Activated CD4-positive, alpha-beta T cell treated with anti-CD3 and anti-CD28 coated beads, Interleukin-2, Interleukin-4, amounts not matched to agents 100 ng/mL and 50 ng/mL, durations not matched to agents 16 hours and 8 hours (primary cell): Measurements from ENCODE around the gene ZNF684.
"Not testable (repeated sequence)": the region's sequence is repeated elsewhere in the genome, so short reads cannot be mapped to it uniquely, and the experiment has no call there.

Experiments
- DNase-seq: peaks from one replicate; pipeline ENCODE4 v3.0.0-alpha.2; 2020; ENCODE audit warnings: low spot score

Gene ZNF684

GRCh38 chr1:40531381-40532061 is at the start of gene ZNF684:
ZNF684 (plus strand) TSS chr1:40531637; CDS start chr1:40533167, 1,530 bp downstream.
- DNase-seq = peak; percentile 91

GRCh38 chr1:40495315-40495903 is 36.0 kb upstream of the ZNF684 start:
- DNase-seq = no peak

- not testable (repeated sequence) for DNase-seq
Observed at GRCh38 chr1:40502651-40503050, 28.8 kb upstream of the ZNF684 start.

DNA sequence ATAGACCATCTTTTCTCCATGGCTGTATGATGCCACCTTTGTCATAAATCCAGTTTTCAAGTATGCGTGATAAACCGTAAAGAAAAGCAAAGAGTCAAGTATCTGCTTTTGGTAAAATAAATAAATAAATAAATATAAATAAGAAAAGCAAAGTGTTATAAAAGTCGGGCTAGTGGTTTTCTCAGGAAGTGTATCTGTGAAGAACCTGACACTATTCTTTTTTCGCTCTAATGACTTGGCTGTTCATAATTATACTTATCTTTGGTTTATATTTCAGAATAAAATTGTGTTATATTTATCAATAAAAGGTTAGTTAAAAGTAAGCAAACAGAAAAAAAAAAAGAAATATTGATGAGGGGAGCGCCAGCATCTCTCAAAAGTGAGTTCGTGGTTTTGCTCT is 23.5 kb upstream of the ZNF684 start:
- DNase-seq = no peak

DNA sequence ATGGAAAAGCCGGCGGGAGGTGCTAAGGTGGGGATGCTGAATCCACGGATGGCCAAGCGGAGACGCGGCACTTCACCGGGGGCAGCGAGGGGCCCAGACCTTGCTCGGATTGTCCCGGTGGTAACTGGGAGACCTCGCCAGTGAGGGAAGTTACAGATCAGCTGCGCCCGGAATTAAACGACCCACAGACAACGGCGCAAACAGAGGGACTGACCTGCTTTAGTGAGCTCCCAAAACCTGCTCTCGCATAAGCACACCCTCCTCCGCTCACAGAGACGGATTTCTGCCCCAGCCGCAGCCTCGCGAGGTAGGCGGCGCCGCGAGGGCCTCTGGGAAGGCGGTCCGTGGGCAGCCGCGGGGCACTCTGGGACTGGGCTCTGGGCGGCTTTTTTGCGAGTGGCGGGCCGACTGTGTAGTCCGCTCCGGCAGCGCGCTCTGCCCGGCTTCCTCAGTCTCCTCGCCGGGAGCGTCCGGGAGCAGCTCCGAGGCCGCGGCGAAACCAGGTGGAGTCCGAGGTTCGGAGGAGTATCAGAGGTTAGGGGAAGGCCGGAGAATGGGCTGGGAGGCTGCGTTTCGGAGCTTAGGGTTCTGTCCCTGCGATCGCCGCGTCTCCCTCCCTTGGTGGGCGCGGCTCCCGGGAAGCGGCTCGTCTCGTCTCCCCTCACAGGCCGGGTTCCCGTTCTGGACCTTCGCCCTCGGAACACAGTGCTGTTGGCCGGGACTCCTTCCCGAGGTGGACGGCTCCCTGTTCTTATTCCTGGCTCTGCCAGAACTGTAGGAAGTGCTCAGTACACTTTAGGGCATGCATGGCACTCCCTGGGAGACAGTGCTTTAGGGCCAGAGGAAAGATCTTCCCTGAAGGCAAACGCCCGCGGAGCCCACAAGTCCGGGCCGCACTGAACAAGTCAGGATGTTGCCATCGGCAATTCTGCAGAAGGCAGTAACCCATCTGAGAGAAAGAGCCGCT is 22.8 kb upstream of the ZNF684 start, which contains the start of gene EXO5:
Gene EXO5, plus strand, starts transcription at position 393 of the 967 bp plus-strand sequence. CDS start 5,778 bp downstream, outside the sequence.
- peak; percentile 82 for DNase-seq

GRCh38 chr1:40519517-40519916 is 11.9 kb upstream of the ZNF684 start:
- DNase-seq = no peak

DNA sequence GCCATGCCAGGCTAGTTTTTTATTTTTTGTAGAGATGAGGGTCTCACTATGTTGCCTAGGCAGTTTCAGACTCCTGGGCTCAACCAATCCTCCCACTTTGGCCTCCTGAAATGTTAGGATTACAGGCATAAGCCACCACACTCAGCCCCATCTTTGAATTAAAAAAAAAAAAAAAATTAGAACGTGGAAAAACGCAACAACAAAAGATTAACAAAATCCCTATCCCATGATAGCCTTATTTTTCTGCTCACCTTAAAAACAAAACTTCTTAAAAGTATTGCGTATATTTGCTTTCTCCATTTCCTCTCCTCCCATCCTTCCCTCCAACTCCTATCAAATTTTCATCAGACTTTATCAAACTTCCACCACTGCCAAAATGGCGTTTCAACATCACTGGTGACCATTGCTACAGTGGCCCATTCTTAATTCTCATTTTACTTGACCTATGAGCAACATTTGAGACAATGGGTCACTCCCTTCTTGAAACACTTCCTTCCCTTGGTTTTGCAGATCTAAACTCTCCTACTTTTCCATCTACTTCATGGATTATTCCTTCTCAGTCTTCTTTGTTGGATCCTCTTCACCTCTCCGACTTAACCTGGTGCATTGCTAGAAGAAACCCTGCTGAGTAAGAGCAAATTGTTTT is 579 bp upstream of the ZNF684 start:
- DNase-seq = peak; percentile 6

DNA sequence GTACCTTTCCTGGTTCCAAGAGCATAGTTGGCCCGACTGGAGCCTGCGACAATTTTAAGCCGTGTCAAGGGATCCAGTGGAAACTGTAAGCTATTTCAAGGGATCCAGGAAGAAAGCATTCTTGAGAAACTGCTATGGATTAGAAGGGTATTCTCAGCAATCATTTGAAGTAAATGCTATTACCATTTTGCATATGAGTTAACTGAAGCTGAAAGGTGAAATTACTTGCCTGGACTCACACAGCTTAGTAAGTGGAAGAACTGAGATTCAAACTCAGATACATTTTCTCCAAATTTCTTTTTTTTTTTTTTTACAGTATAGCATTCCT is 589 bp downstream of the ZNF684 start:
- no peak for DNase-seq

GRCh38 chr1:40532844-40533424 is 1.5 kb downstream of the ZNF684 start:
- DNase-seq = peak; percentile 43

DNA sequence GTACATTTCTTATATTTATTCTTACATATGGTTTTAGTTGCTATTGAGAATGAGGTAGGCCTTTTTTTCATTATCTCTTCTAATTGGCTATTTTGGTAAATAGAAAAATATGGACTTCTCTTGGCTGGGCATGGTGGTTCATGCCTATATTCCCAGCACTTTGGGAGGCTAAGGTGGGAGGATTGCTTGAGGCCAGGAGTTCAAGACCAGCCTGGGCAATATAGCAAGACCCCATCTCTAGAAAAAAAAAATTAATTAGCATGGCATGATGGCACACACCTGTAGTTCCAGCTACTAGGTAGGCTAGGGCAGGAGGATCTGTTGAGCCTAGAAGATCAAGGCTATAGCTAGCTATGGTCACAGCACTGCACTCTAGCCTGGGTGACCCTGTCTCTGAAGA is 3.2 kb downstream of the ZNF684 start:
- no peak for DNase-seq

- DNase-seq = no peak
Observed at GRCh38 chr1:40535732-40536131, 4.3 kb downstream of the ZNF684 start.

- no peak for DNase-seq
Observed at GRCh38 chr1:40539338-40539737, 7.9 kb downstream of the ZNF684 start.

GRCh38 chr1:40546957-40547356 is 15.5 kb downstream of the ZNF684 start:
- DNase-seq = no peak

- DNase-seq = no peak
Observed at GRCh38 chr1:40553017-40553416, 21.6 kb downstream of the ZNF684 start.

- DNase-seq = not testable (repeated sequence)
Observed at GRCh38 chr1:40554807-40555206, 23.4 kb downstream of the ZNF684 start.

DNA sequence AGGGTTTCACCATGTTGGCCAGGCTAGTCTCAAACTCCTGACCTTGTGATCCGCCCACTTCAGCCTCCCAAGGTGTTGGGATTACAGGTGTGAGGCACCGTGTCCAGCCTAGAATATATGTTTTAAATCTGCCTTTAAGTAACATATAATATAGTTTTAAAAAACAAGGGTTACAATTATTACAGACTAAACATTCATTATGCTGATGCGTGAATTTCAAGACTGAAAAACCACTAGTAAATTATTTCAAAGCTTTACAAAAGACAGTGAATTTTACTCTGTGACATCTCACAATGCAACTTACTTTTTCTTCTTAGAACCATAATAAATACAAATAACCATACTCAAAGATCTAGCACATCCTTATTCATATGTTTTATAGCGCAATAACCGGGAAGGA is 24.7 kb downstream of the ZNF684 start:
- DNase-seq = no peak

DNA sequence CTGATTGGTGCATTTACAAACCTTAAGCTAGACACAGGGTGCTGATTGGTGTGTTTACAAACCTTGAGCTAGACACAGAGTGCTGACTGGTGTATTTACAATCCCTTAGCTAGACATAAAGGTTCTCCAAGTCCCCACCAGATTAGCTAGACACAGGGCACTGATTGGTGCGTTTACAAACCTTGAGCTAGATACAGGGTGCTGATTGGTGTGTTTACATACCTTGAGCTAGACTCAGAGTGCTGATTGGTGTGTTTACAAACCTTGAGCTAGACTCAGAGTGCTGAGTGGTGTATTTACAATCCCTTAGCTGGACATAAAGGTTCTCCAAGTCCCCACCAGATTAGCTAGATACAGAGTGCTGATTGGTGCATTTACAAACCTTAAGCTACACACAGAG is 26.8 kb downstream of the ZNF684 start:
- not testable (repeated sequence) for DNase-seq

GRCh38 chr1:40562185-40562584 is 30.7 kb downstream of the ZNF684 start:
- DNase-seq = no peak

GRCh38 chr1:40563266-40563665 is 31.8 kb downstream of the ZNF684 start:
- no peak for DNase-seq

DNA sequence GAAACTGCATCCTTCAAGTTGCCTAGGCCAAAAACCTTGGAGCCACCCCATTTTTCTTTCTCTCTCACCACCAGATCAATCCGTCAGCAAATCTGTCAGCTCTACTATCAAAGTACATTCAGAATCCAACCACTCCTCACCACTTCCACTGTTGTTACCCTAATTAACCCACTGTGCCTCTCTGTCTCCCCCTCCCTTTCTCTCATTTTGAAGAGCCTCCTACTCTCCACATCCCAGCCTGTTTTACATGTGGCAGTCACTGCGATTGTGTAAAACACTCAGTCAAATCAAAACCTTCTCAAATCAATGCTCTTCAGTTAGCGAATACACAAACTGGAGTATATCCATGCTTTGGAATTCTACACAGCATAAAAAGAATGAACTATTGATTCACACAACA is 33.1 kb downstream of the ZNF684 start:
- DNase-seq = no peak

- no peak for DNase-seq
Observed at GRCh38 chr1:40564913-40565312, 33.5 kb downstream of the ZNF684 start.

DNA sequence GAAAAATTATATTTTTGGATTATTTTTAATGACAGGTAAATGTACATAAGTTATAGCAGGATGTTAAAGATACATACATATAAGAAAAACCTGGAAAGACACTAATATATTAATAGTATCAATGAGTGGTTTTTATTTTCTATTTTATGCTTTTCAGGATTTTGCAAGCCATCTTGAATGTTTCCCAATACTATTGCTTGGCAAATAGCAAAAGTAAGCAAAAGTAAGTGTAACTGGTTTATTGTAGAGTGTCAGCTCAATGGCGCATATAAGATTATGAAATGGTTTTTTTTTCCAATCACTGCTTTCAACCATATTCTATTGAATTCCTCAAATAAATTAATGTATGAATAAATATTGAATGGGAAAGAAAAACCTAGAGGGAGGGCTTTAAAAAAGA is 36.4 kb downstream of the ZNF684 start:
- no peak for DNase-seq
